ENCODE results near the gene PID1.
"Not testable (repeated sequence)": the region's sequence is repeated elsewhere in the genome, so short reads cannot be mapped to it uniquely, and the experiment has no call there.

The PID1 gene

GRCh38 chr2:229210641-229211040 is 60.4 kb downstream of the PID1 start:
- Mint-ChIP-seq H3K9me3 (peaks cover 3% of the 10 kb centered on the region), H3K36me3 (ENCODE audit: low read depth) (no peaks in the 10 kb centered on the region), H3K4me3 (no peak overlapping the region), H3K27me3 (no peaks in the 10 kb centered on the region), H3K4me1 (ENCODE audit: low read depth) (no peaks in the 10 kb centered on the region), H3K27ac (no peak overlapping the region)

- Mint-ChIP-seq H3K4me3 (no peak overlapping the region), H3K4me1 (ENCODE audit: low read depth) (no peaks in the 10 kb centered on the region)
Observed at GRCh38 chr2:229206548-229206947, 64.5 kb downstream of the PID1 start.

DNA sequence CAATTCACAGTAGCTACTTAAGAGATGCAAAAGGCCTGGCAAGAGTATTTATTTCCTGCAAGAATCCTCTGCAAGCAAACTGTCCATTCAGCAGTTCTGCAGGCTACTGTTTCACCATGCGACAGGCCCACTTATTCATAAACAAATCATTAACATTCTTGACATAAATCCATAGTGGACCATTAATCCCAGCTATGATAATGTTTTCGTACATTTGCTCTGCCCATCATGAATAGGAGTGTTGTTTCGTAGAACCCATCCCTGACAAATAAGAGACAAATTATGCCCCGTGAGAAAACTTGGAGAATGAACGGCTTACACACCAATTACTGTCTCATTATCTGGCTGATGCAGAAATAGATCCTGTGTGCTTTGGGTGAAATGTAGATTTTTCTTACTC is 65.4 kb downstream of the PID1 start:
- Mint-ChIP-seq H3K9me3 (peaks cover 4% of the 10 kb centered on the region), H3K4me1 (ENCODE audit: low read depth) (no peaks in the 10 kb centered on the region)

More at GRCh38 chr2:229206548-229206947, 64.5 kb downstream of the PID1 start:
- no peaks in the 10 kb centered on the region for H3K27me3 Mint-ChIP-seq
- H3K27ac Mint-ChIP-seq = no peak overlapping the region
- H3K9me3 Mint-ChIP-seq = peaks cover 3% of the 10 kb centered on the region
- H3K36me3 Mint-ChIP-seq (ENCODE audit: low read depth) = no peaks in the 10 kb centered on the region

GRCh38 chr2:229202646-229203045 is 68.4 kb downstream of the PID1 start:
- Mint-ChIP-seq H3K9me3 (peaks cover 9% of the 10 kb centered on the region), H3K4me3 (no peak overlapping the region), H3K4me1 (ENCODE audit: low read depth) (no peaks in the 10 kb centered on the region), H3K27me3 (no peaks in the 10 kb centered on the region), H3K36me3 (ENCODE audit: low read depth) (no peaks in the 10 kb centered on the region), H3K27ac (no peak overlapping the region)

More for the DNA sequence above, 65.4 kb downstream of the PID1 start:
- Mint-ChIP-seq H3K36me3 (ENCODE audit: low read depth) (no peaks in the 10 kb centered on the region), H3K27me3 (no peaks in the 10 kb centered on the region), H3K27ac (no peak overlapping the region), H3K4me3 (no peak overlapping the region)

GRCh38 chr2:229201521-229201920 is 69.6 kb downstream of the PID1 start:
- H3K27me3 Mint-ChIP-seq = no peaks in the 10 kb centered on the region
- no peaks in the 10 kb centered on the region for H3K4me1 Mint-ChIP-seq (ENCODE audit: low read depth)
- no peaks in the 10 kb centered on the region for H3K36me3 Mint-ChIP-seq (ENCODE audit: low read depth)
- peaks cover 9% of the 10 kb centered on the region for H3K9me3 Mint-ChIP-seq
- H3K4me3 Mint-ChIP-seq = no peak overlapping the region
- H3K27ac Mint-ChIP-seq = no peak overlapping the region

DNA sequence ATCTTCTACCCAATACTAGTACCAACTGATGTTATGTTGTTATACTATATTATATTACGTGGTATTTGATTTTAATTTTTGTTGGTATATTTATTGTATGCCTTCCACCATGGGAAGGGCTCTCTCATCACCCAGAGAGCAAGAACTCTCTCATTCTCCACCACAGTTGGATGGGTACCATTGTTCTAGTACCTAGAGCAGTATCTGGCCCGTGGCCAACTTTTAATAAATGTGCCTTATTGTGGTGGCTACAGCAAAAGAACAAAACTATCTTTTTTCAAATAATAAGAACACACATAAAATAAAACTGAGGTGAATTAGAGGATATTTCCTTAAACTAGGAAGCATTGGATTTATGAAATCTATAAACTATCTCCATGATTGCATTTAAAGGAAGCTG is 71.8 kb downstream of the PID1 start:
- Mint-ChIP-seq H3K4me1 (ENCODE audit: low read depth) (no peaks in the 10 kb centered on the region), H3K9me3 (peaks cover 9% of the 10 kb centered on the region), H3K27ac (no peak overlapping the region), H3K36me3 (ENCODE audit: low read depth) (no peaks in the 10 kb centered on the region), H3K27me3 (no peaks in the 10 kb centered on the region), H3K4me3 (no peak overlapping the region)

- no peaks in the 10 kb centered on the region for H3K4me1 Mint-ChIP-seq (ENCODE audit: low read depth)
- peaks cover 9% of the 10 kb centered on the region for H3K9me3 Mint-ChIP-seq
- H3K36me3 Mint-ChIP-seq (ENCODE audit: low read depth) = no peaks in the 10 kb centered on the region
- H3K27ac Mint-ChIP-seq = no peak overlapping the region
- H3K4me3 Mint-ChIP-seq = no peak overlapping the region
- H3K27me3 Mint-ChIP-seq = no peaks in the 10 kb centered on the region
Observed at GRCh38 chr2:229196448-229196847, 74.6 kb downstream of the PID1 start.

DNA sequence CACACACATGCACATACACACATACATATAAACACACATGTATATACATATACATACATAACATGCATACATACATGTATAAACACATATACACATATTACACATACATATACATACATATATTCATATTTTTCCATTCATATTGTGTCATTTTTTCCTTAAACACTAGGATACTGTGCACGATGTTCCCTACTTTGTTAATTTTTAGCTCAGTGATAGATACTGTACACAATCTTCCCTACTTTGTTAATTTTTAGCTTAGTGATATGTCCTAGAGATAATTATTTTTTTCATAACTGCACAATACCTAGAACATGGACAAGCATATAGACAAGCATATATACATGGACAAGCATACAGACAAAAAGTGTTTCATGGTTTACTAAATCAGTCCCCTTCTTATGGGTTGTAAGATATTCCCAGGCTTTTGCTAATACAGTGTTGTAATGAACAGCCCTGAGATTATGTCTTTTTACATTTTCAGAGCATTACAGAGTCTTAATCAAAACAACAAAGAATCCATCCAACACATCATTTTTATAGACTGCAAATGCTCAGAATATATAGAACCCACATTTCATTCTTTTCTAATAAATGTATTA is 75.6 kb downstream of the PID1 start:
- peaks cover 5% of the 10 kb centered on the region for H3K9me3 Mint-ChIP-seq
- no peak overlapping the region for H3K27ac Mint-ChIP-seq
- no peak overlapping the region for H3K4me3 Mint-ChIP-seq
- H3K4me1 Mint-ChIP-seq (ENCODE audit: low read depth) = no peaks in the 10 kb centered on the region
- H3K27me3 Mint-ChIP-seq = no peaks in the 10 kb centered on the region
- no peaks in the 10 kb centered on the region for H3K36me3 Mint-ChIP-seq (ENCODE audit: low read depth)

DNA sequence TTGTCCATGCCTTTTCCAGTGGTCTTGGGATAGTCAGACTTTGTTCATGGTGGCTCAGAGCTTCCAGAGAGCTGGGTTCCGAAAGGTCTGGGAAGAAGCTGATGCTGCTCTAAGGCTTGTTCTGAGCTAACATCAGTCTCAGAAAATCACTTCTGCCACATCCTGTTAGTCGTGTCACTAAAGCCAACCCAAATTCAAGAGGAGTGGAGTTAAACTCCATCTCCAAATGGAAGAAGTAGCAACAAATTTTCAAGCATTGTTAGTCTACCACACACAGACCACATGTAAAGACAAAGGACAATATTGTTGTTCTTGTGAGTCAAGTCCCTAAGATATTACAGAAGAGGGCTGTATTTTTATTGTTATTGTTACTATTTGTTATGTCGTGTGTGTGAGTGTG is 77.8 kb downstream of the PID1 start:
- no peak overlapping the region for H3K27ac Mint-ChIP-seq
- no peaks in the 10 kb centered on the region for H3K36me3 Mint-ChIP-seq (ENCODE audit: low read depth)
- no peak overlapping the region for H3K4me3 Mint-ChIP-seq
- no peaks in the 10 kb centered on the region for H3K4me1 Mint-ChIP-seq (ENCODE audit: low read depth)
- H3K27me3 Mint-ChIP-seq = no peaks in the 10 kb centered on the region
- peaks cover under 1% of the 10 kb centered on the region for H3K9me3 Mint-ChIP-seq

DNA sequence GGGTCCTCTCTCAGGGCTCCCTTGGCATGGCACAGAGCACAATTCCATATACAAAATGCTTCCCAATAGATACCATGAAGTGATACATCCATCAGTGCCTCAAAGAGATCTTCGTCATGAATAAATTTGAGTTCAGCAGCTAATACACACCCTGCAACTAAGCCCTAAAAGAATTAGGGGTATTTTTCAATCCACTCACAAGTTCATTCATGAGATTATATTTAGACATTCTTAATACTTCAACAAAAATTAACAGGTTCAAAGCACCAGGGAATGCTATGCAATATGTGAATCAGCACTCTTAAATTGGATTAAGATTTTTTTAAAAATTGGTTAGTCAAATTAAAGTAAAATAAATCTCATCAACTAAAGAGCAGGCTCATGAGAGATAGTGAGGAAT is 79.7 kb downstream of the PID1 start:
- Mint-ChIP-seq H3K4me1 (ENCODE audit: low read depth) (no peaks in the 10 kb centered on the region), H3K36me3 (ENCODE audit: low read depth) (no peaks in the 10 kb centered on the region), H3K27ac (no peak overlapping the region), H3K4me3 (no peak overlapping the region), H3K9me3 (peaks cover 17% of the 10 kb centered on the region), H3K27me3 (no peaks in the 10 kb centered on the region)

GRCh38 chr2:229187123-229187522 is 84.0 kb downstream of the PID1 start:
- H3K4me3 Mint-ChIP-seq; H3K36me3 Mint-ChIP-seq (ENCODE audit: low read depth); H3K27ac Mint-ChIP-seq; H3K4me1 Mint-ChIP-seq (ENCODE audit: low read depth); H3K27me3 Mint-ChIP-seq: not testable (repeated sequence)
- peaks cover 24% of the 10 kb centered on the region for H3K9me3 Mint-ChIP-seq

GRCh38 chr2:229181641-229182040 is 89.4 kb downstream of the PID1 start:
- no peak overlapping the region for H3K4me3 Mint-ChIP-seq
- H3K27ac Mint-ChIP-seq = no peak overlapping the region
- peaks cover 7% of the 10 kb centered on the region for H3K9me3 Mint-ChIP-seq
- H3K36me3 Mint-ChIP-seq (ENCODE audit: low read depth) = no peaks in the 10 kb centered on the region
- no peaks in the 10 kb centered on the region for H3K4me1 Mint-ChIP-seq (ENCODE audit: low read depth)
- H3K27me3 Mint-ChIP-seq = no peaks in the 10 kb centered on the region

- Mint-ChIP-seq H3K4me3 (no peak overlapping the region), H3K4me1 (ENCODE audit: low read depth) (no peaks in the 10 kb centered on the region), H3K27me3 (no peaks in the 10 kb centered on the region), H3K27ac (no peak overlapping the region), H3K9me3 (peaks cover 10% of the 10 kb centered on the region), H3K36me3 (ENCODE audit: low read depth) (no peaks in the 10 kb centered on the region)
Observed at GRCh38 chr2:229180658-229181057, 90.4 kb downstream of the PID1 start.

- H3K27me3 Mint-ChIP-seq = no peaks in the 10 kb centered on the region
- H3K27ac Mint-ChIP-seq = no peak overlapping the region
- no peaks in the 10 kb centered on the region for H3K4me1 Mint-ChIP-seq (ENCODE audit: low read depth)
- H3K4me3 Mint-ChIP-seq = no peak overlapping the region
- H3K36me3 Mint-ChIP-seq (ENCODE audit: low read depth) = no peaks in the 10 kb centered on the region
- peaks cover 4% of the 10 kb centered on the region for H3K9me3 Mint-ChIP-seq
Observed at GRCh38 chr2:229179628-229180027, 91.5 kb downstream of the PID1 start.

GRCh38 chr2:229178706-229179105 is 92.4 kb downstream of the PID1 start:
- Mint-ChIP-seq H3K4me1 (ENCODE audit: low read depth) (no peaks in the 10 kb centered on the region), H3K9me3 (peaks cover 4% of the 10 kb centered on the region), H3K27me3 (no peaks in the 10 kb centered on the region), H3K4me3 (no peak overlapping the region), H3K27ac (no peak overlapping the region), H3K36me3 (ENCODE audit: low read depth) (no peaks in the 10 kb centered on the region)

- no peaks in the 10 kb centered on the region for H3K4me1 Mint-ChIP-seq (ENCODE audit: low read depth)
Observed at GRCh38 chr2:229178117-229178516, 93.0 kb downstream of the PID1 start.

More at GRCh38 chr2:229178117-229178516, 93.0 kb downstream of the PID1 start:
- H3K27me3 Mint-ChIP-seq = no peaks in the 10 kb centered on the region
- no peak overlapping the region for H3K27ac Mint-ChIP-seq
- H3K4me3 Mint-ChIP-seq = no peak overlapping the region
- H3K36me3 Mint-ChIP-seq (ENCODE audit: low read depth) = no peaks in the 10 kb centered on the region
- H3K9me3 Mint-ChIP-seq = peaks cover 8% of the 10 kb centered on the region

Data from stimulated activated naive CD8-positive, alpha-beta T cell treated with anti-CD3 and anti-CD28 coated beads, Interleukin-15, Interleukin-2, amounts not matched to agents 100 ng/mL and 50 ng/mL, for 24 hours (primary cell).